Psoas muscle (tissue), 8 donors: ENCODE data around the gene NEURL2. TPM values are rescaled to one million over a fixed set of nuclear protein-coding genes. Genes with fewer than 3 reads are reported as not detected.

Experiments used
- ATAC-seq, 4 donors: fragments of 200-7000 bp; cut with Tn5 transposase; one replicate each; pipeline ENCODE4 v1.9.1; 2020; ENCODE audit warnings: moderate library complexity in 3 of 4, mild to moderate bottlenecking in 2 of 4
- DNase-seq, 2 donors: peaks; one replicate each; pipeline ENCODE4 v3.0.0-alpha.2; 2020
- H3K27ac ChIP-seq: fragments of 200-600 bp; one replicate; pipeline ENCODE4 v1.8.0; 2022
- H3K27me3 ChIP-seq, 3 donors: fragments of 200-600 bp in 1 of 3; one replicate each; pipeline versions ENCODE4 v1.6.1 to v1.8.0; 2013 to 2022; ENCODE audit warnings: low read length in 2 of 3, mild to moderate bottlenecking in 2 of 3, moderate library complexity in 1 of 3; ENCODE audit not compliant: insufficient read depth in 3 of 3
- H3K36me3 ChIP-seq, 2 donors: fragments of 200-600 bp in 1 of 2; one replicate each; pipeline versions ENCODE4 v1.6.1 to v1.8.0; 2013 to 2022; ENCODE audit warnings: low read depth in 1 of 2, mild to moderate bottlenecking in 1 of 2, moderate library complexity in 1 of 2; ENCODE audit not compliant: insufficient read depth in 1 of 2
- H3K4me1 ChIP-seq: fragments of 200-600 bp; one replicate; pipeline ENCODE4 v1.8.0; 2022
- H3K4me3 ChIP-seq: fragments of 200-600 bp; one replicate; pipeline ENCODE4 v1.8.0; 2022; ENCODE audit warnings: mild to moderate bottlenecking
- H3K9me3 ChIP-seq: fragments of 200-600 bp; one replicate; pipeline ENCODE4 v1.8.0; 2022
- whole genome bisulfite sequencing, 3 donors: extraction: QIAGEN DNeasy Blood & Tissue Kit; methylation state at CpG; one replicate each; pipeline versions ENCODE4 v1.1.6 to v1.1.7; 2013; 5-methylcytosine and 5-hydroxymethylcytosine counted together
- intact Hi-C, 2 donors: fragments of 100-400 bp; cut with DNase I; formaldehyde crosslinking; loops; one replicate each; pipeline versions ENCODE4 v1.11.0 to v1.14.2; 2022
- polyA plus RNA-seq, 3 donors: library from polyadenylated mRNA; stranded (reverse); fragments of 200-250 nt; gene quantifications; one replicate each; pipeline ENCODE4 v1.2.3, GENCODE V29; 2013
- total RNA-seq, 4 donors: library from RNA; stranded (reverse); fragmentation: NEBNext Ultra II Directional in 2 of 4; extraction: Animal tissue kit (Norgen Biotek cat#: 25700) in 2 of 4; gene quantifications; one replicate each; pipeline versions ENCODE4 v1.2.1 to v1.2.4, GENCODE V29; 2021 to 2023
- TF ChIP-seq, protein P1 (sequence below): fragments of 200-600 bp; IDR thresholded peaks from one replicate; pipeline ENCODE4 v1.8.0; 2022; ENCODE audit warnings: antibody characterized with exemption
- donor health status: healthy with polysubstance abuse.
- donor health status: DM: no; HTN: no; CAD: no; lungs with moderate emphysema.
- donor health status: Bipolar disorder and iron deficiency.
- donor health status: healthy.
- donor health status: DM: yes; HTN: yes; CAD: no.
- donor health status: DM: no; HTN: no; CAD: no.
- donor health status: DM: no; HTN: no; CAD: no.
- donor health status: DM: yes; HTN: yes; CAD: no.

NEURL2 gene
- total and polyA plus RNA-seq, 7 donors: 4.3 to 11.8 (median 7.9) TPM

DNA sequence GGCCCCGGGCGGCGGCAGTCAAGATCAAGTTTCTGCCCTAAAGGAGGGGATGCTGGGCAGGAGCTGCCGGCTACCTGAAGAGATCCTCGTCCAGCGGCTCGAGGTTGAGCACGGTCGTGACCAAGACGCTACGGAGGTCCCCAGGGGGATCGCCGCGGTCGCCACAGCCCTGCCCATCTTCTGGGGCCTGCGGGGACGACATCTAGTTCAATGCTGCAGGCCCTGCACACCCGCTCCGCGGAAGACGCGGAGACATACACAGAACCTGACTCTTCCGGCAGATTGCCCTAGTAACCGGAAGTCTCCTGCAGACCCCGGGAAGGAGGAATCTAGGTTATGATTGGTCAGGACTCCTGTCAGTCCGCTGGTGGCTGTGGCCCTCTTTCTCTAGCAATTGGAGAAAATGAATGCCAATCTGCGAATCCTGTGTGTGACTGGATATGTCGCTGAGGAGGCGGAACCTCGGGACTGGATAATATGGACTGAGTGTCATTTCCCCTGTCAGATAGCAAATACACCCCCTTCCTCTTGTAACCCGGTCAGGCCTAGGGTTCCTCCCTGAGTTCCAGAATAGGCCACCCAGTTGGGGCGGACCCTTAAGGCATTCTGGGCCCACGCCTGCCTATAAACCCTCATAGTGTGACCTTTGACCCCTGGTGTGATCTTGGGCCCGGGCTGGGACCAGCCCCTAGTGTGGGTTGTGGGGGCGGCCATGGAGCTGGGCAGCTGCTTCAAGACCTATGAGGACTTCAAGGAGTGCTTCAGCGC lies 33.7 kb downstream of the NEURL2 start, which contains the start of the genes ACOT8 and ZSWIM3:
Gene ACOT8, minus strand, starts transcription at position 279 of the 768 bp plus-strand sequence. Its CDS starts 77 bp downstream, at position 202.
Gene ZSWIM3, plus strand, starts transcription at position 501 of the 768 bp plus-strand sequence. Its CDS starts 212 bp downstream, at position 713.
- Histone ChIP-seq H3K27me3 (no peaks in the 10 kb centered on the region), H3K9me3 (no peaks in the 10 kb centered on the region), H3K4me3 (peak within 1 kb of the TSS; percentile 87), H3K4me1 (peaks cover 24% of the 10 kb centered on the region), H3K27ac (peak within 1 kb of the TSS; percentile 85), H3K36me3 (peaks cover 0 to 18% of the 10 kb centered on the region in 2 donors)
- ATAC-seq: peak; percentile 96 to 98 (median 97)
- intact Hi-C loops: no loop called here
- peak; percentile 87 to 93 for DNase-seq
- 0 to 1% (median 0%) methylated on average over 34 to 36 of the region's 36 CpGs for WGBS, 3 donors
- TF ChIP-seq, protein P1, sequence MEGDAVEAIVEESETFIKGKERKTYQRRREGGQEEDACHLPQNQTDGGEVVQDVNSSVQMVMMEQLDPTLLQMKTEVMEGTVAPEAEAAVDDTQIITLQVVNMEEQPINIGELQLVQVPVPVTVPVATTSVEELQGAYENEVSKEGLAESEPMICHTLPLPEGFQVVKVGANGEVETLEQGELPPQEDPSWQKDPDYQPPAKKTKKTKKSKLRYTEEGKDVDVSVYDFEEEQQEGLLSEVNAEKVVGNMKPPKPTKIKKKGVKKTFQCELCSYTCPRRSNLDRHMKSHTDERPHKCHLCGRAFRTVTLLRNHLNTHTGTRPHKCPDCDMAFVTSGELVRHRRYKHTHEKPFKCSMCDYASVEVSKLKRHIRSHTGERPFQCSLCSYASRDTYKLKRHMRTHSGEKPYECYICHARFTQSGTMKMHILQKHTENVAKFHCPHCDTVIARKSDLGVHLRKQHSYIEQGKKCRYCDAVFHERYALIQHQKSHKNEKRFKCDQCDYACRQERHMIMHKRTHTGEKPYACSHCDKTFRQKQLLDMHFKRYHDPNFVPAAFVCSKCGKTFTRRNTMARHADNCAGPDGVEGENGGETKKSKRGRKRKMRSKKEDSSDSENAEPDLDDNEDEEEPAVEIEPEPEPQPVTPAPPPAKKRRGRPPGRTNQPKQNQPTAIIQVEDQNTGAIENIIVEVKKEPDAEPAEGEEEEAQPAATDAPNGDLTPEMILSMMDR: no peak

DNA sequence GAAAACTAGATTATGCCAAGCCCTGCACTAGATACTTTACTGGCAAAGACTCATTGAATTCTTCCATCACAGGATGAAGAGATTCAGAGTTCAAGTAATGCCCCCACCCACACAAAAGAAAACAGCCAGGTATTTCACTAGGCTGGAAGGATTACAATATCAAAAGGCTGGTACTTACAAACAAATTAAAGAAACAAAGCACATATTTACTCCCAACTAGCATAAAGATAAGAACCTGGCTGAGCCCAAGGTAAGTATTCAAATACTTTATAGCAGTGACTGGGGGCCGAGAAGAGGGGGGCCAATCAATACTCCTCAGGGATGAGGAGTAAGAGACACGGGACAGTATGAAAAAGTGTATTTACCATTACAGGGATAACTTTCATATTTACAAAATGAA lies 37.5 kb downstream of the NEURL2 start:
- H3K27ac ChIP-seq: peak overlapping the region; percentile 1
- TF ChIP-seq, protein P1: no peak
- H3K4me1 ChIP-seq: peaks cover 24% of the 10 kb centered on the region
- ATAC-seq (no peak), DNase-seq (no peak)
- intact Hi-C loops: no loop called here
- H3K9me3 ChIP-seq: no peaks in the 10 kb centered on the region
- peaks cover 0 to 50% of the 10 kb centered on the region in 2 donors for H3K36me3 ChIP-seq
- WGBS, 3 donors: 70 to 80% (median 80%) methylated on average over 2 of the region's 2 CpGs
- no peaks in the 10 kb centered on the region for H3K27me3 ChIP-seq
- H3K4me3 ChIP-seq: no peak overlapping the region

DNA sequence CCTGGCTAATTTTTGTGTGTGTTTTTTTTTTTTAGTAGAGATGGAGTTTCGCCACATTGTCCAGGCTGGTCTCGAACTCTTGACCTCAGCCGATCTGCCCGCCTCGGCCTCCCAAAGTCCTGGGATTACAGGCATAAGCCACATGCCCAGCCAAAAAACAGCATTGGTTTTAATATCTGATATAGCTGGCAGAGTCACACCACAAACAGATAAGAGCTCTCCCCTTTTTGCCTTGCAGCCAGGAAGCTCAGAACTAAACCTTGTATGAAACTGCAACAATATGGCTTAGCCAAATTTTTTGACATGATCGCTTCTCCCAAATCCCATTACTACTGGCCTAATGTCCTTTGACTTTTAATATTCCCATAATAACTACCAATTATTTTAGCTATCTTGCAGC lies 38.7 kb downstream of the NEURL2 start:
- intact Hi-C loops: no loop called here
- TF ChIP-seq, protein P1: no peak

DNA sequence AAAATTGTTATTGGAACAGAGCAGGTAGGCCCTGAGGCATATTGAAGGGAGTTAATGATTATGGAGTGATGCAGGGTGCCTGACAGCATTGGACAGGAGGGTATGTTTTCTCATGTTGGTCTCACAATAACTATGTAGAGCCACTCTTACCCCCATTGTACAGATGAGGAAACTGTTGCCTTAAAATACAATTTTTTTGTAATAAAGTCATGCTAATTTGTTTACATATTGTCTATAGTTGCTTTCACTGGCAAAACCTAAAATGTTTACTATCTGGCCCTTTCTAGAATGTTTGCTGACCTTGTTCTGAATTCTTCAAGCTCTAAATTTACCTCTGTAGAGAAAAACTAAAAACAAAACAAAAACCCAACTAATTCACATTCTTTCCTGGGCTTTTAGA lies 39.5 kb downstream of the NEURL2 start:
- TF ChIP-seq, protein P1: no peak
- no peak for DNase-seq
- no peak overlapping the region for H3K27ac ChIP-seq
- H3K36me3 ChIP-seq: peaks cover 0 to 69% of the 10 kb centered on the region in 2 donors
- H3K9me3 ChIP-seq: no peaks in the 10 kb centered on the region
- H3K27me3 ChIP-seq: no peaks in the 10 kb centered on the region
- no peak overlapping the region for H3K4me3 ChIP-seq
- ATAC-seq: no peak
- H3K4me1 ChIP-seq: peaks cover 26% of the 10 kb centered on the region
- intact Hi-C loops: no loop called here

More for the DNA sequence above, 38.7 kb downstream of the NEURL2 start:
- no peaks in the 10 kb centered on the region for H3K27me3 ChIP-seq
- peaks cover 0 to 61% of the 10 kb centered on the region in 2 donors for H3K36me3 ChIP-seq
- no peak overlapping the region for H3K27ac ChIP-seq
- 95 to 99% (median 97%) methylated on average over 6 of the region's 6 CpGs for WGBS, 3 donors
- no peak overlapping the region for H3K4me3 ChIP-seq
- no peaks in the 10 kb centered on the region for H3K9me3 ChIP-seq
- H3K4me1 ChIP-seq: peaks cover 24% of the 10 kb centered on the region
- no peak for DNase-seq
- ATAC-seq: no peak
